ENCODE measurements around the gene RHOG.

DNA sequence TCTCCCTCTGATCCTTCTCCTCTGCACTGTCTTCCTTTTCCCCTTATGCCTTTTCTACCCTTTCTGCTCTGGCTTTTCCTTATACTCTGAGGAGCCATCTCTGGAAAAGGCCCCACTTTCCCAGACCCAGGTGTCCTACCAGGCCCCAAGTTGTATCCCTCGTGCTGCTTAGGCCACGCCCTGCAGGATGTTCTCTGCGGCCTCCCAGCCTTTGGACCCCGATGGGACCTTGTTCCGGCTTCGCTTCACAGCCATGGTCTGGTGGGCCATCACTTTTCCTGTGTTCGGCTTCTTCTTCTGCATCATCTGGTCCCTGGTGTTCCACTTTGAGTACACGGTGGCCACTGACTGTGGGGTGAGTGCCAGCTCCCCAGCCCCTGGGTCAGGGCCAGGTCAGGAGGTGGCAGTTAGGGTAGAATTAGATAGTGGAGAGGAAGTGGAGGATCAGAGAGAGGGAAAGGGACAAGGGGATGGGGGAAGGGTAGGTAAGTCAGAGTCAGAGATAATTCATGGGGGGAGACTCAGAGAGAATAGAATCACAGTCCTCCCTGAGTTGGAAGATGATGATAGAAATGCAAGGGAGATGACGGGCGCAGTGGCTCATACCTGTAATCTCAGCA lies 23.5 kb downstream of the RHOG start:
- TF ChIP-seq, protein P1, sequence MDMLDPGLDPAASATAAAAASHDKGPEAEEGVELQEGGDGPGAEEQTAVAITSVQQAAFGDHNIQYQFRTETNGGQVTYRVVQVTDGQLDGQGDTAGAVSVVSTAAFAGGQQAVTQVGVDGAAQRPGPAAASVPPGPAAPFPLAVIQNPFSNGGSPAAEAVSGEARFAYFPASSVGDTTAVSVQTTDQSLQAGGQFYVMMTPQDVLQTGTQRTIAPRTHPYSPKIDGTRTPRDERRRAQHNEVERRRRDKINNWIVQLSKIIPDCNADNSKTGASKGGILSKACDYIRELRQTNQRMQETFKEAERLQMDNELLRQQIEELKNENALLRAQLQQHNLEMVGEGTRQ (CRISPR knock-in tag; IDR thresholded peaks at IDR 0.05), result no peak
- TF ChIP-seq CREM (CRISPR knock-in tag; IDR thresholded peaks at IDR 0.05) (no peak), JUN (CRISPR knock-in tag; IDR thresholded peaks at IDR 0.05) (no peak)
- TF ChIP-seq, protein P2, sequence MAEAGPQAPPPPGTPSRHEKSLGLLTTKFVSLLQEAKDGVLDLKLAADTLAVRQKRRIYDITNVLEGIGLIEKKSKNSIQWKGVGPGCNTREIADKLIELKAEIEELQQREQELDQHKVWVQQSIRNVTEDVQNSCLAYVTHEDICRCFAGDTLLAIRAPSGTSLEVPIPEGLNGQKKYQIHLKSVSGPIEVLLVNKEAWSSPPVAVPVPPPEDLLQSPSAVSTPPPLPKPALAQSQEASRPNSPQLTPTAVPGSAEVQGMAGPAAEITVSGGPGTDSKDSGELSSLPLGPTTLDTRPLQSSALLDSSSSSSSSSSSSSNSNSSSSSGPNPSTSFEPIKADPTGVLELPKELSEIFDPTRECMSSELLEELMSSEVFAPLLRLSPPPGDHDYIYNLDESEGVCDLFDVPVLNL (CRISPR knock-in tag; IDR thresholded peaks at IDR 0.05; ENCODE audit: borderline replicate concordance, low read depth), result no peak
- TF ChIP-seq, protein P3, sequence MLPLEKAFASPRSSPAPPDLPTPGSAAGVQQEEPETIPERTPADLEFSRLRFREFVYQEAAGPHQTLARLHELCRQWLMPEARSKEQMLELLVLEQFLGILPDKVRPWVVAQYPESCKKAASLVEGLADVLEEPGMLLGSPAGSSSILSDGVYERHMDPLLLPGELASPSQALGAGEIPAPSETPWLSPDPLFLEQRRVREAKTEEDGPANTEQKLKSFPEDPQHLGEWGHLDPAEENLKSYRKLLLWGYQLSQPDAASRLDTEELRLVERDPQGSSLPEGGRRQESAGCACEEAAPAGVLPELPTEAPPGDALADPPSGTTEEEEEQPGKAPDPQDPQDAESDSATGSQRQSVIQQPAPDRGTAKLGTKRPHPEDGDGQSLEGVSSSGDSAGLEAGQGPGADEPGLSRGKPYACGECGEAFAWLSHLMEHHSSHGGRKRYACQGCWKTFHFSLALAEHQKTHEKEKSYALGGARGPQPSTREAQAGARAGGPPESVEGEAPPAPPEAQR (CRISPR knock-in tag; IDR thresholded peaks at IDR 0.05), result no peak
